Spleen (tissue), 7 donors: ENCODE data around the gene APAF1.

ENCODE experiments used
- CTCF ChIP-seq, 11 experiments: fragments of 200-600 bp in 7 of 11; fragments of 450-650 bp in 4 of 11; sonication (generic) in 4 of 11; IDR thresholded peaks in 8 of 11; conservative IDR thresholded peaks in 3 of 11; 1 replicate in 7 of 11; 2 replicates in 4 of 11; pipeline versions ENCODE4 v1.4.0 to v1.8.0; 2016 to 2021; ENCODE audit warnings: antibody characterized with exemption in 11 of 11, inconsistent platforms in 4 of 11, mild to moderate bottlenecking in 1 of 11
- POLR2A ChIP-seq, 3 donors: fragments of 450-650 bp; IDR thresholded peaks; one replicate each; pipeline ENCODE4 v1.5.1; 2017; ENCODE audit warnings: antibody characterized with exemption in 3 of 3, mild to moderate bottlenecking in 1 of 3
- POLR2AphosphoS5 ChIP-seq, 3 donors: sonication (generic); formaldehyde crosslinking; IDR thresholded peaks; one replicate each; pipeline ENCODE4 v1.5.1; 2017; ENCODE audit warnings: antibody characterized with exemption in 3 of 3
- donor health status: DM: no; HTN: no; CAD: no; lungs with moderate emphysema.
- donor health status: DM: no; HTN: no; CAD: no.
- donor health status: DM: no; HTN: no; CAD: no.

- TF ChIP-seq CTCF (IDR thresholded peaks at IDR 0.05 in 8 of 11, conservative IDR thresholded peaks at IDR 0.05 in 3 of 11) (no peak), POLR2AphosphoS5 (IDR thresholded peaks at IDR 0.05) (no peak), POLR2A (IDR thresholded peaks at IDR 0.05) (no peak)
These were observed 106.6 kb downstream of the APAF1 start for GRCh38 chr12:98751580-98752115.
